Transverse colon (tissue), 4 donors: ENCODE results near the gene HCFC1. TPM values are rescaled to one million over a fixed set of nuclear protein-coding genes. Genes with fewer than 3 reads are reported as not detected.

ENCODE experiments used
- DNase-seq: peaks from one replicate; pipeline ENCODE4 v3.0.0-alpha.2; 2019
- H3K27ac ChIP-seq, 4 donors: fragments of 200-600 bp; sonication (generic); 2 replicates each; pipeline ENCODE4 v1.5.1; 2016 to 2018; ENCODE audit warnings: inconsistent platforms in 4 of 4
- H3K27me3 ChIP-seq: fragments of 200-600 bp; sonication (generic); 2 replicates; pipeline ENCODE4 v1.5.1; 2017; ENCODE audit warnings: inconsistent platforms
- H3K36me3 ChIP-seq, 4 donors: fragments of 200-600 bp; sonication (generic); 2 replicates each; pipeline ENCODE4 v1.5.1; 2017 to 2019; ENCODE audit warnings: inconsistent platforms in 4 of 4
- H3K4me1 ChIP-seq, 4 donors: fragments of 200-600 bp; sonication (generic); 2 replicates each; pipeline ENCODE4 v1.5.1; 2017 to 2020; ENCODE audit warnings: inconsistent platforms in 4 of 4
- H3K4me3 ChIP-seq, 4 donors: fragments of 200-600 bp; sonication (generic); 1 replicate in 1 of 4; 2 replicates in 3 of 4; pipeline versions ENCODE4 v1.5.1 to v1.6.1; 2017 to 2019; ENCODE audit warnings: inconsistent platforms in 4 of 4
- H3K9me3 ChIP-seq, 2 donors: fragments of 200-600 bp; sonication (generic); 2 replicates each; pipeline ENCODE4 v1.5.1; 2017 to 2019; ENCODE audit warnings: inconsistent platforms in 2 of 2
- EP300 ChIP-seq: sonication (generic); formaldehyde crosslinking; IDR thresholded peaks from one replicate; pipeline ENCODE4 v1.6.1; 2017; ENCODE audit warnings: antibody characterized with exemption, low read depth
- POLR2A ChIP-seq: fragments of 450-650 bp; IDR thresholded peaks from one replicate; pipeline ENCODE4 v1.6.1; 2016; ENCODE audit warnings: antibody characterized with exemption, mild to moderate bottlenecking, moderate library complexity
- POLR2AphosphoS5 ChIP-seq, 3 donors: sonication (generic); formaldehyde crosslinking; IDR thresholded peaks; one replicate each; pipeline ENCODE4 v1.6.1; 2016; ENCODE audit warnings: antibody characterized with exemption in 3 of 3
- WGBS, 2 donors: methylation state at CpG; one replicate each; pipeline ENCODE4 v1.1.5; 2018; ENCODE audit warnings: low coverage in 1 of 2; 5-methylcytosine and 5-hydroxymethylcytosine counted together
- in situ Hi-C, 4 donors: fragments of 200-750 bp; cut with MboI; loops; one replicate each; pipeline versions ENCODE4 v1.15.0 to v1.15.1; 2017; ENCODE audit warnings: low sequenced_read_pairs in 3 of 4, low pct_ligation_motif_present in 1 of 4, low pct_unique_long_range_greater_than_20kb in 1 of 4
- intact Hi-C: fragments of 100-400 bp; cut with DNase I; formaldehyde crosslinking; loops from one replicate; pipeline ENCODE4 v1.15.1; 2023; ENCODE audit warnings: low total_unique reads
- total RNA-seq, 4 donors: library from RNA; depleted of rRNA; stranded (reverse); fragments of >200 nt; gene quantifications; one replicate each; pipeline ENCODE4 v1.1.0, GENCODE V29; 2016
- TF ChIP-seq, protein P1 (sequence below), 5 experiments: fragments of 200-600 bp in 3 of 5; fragments of 450-650 bp in 2 of 5; sonication (generic) in 3 of 5; IDR thresholded peaks; 1 replicate in 2 of 5; 2 replicates in 3 of 5; pipeline ENCODE4 v1.5.1; 2016 to 2017; ENCODE audit warnings: antibody characterized with exemption in 5 of 5, inconsistent platforms in 3 of 5, mild to moderate bottlenecking in 2 of 5, moderate library complexity in 1 of 5

HCFC1 gene
- total RNA-seq, 4 donors from 2014 or later = 34.0 to 68.5 (median 49.8) TPM

DNA sequence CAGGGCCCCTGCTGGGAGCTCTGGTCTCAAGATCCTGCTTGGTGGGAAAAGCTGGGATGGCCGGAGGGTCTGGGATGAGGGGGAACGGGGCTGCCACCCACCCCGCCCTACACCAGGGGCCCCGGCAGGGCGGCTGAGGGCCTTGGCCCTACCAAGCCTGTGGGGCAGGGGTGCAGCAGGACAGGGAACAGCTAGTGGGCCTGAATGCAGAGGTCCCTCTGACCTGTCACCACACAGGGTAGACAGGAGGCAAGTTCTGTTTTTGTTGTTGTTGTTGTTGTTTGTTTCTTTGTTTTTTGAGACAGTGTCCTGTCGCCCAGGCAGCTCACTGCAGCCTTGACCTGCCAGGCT is 26.8 kb downstream of the HCFC1 start:
- H3K36me3 ChIP-seq = no peaks in the 10 kb centered on the region
- intact Hi-C loops = no loop called here
- DNase-seq = no peak
- no peaks in the 10 kb centered on the region for H3K27me3 ChIP-seq
- H3K4me1 ChIP-seq = peaks cover 0 to 10% (median 0%) of the 10 kb centered on the region in 4 donors
- 51% methylated on average over 3 of the region's 6 CpGs; no CpG with 5 or more reads in 1 of the 2 donors for WGBS, 2 donors
- no peaks in the 10 kb centered on the region for H3K9me3 ChIP-seq
- peak overlapping the region in 3 of 4 donors; percentile 48 to 63 (median 51) for H3K27ac ChIP-seq
- in situ Hi-C loops = loop anchor here in 1 of 4 donors (25.0 kb wide), 2 partner anchors 157 to 982 kb away; partner anchors contain the start of genes IDH3G, SRPK3 and SSR4
- TF ChIP-seq EP300 = no peak
- TF ChIP-seq POLR2A = no peak
- TF ChIP-seq, protein P1, sequence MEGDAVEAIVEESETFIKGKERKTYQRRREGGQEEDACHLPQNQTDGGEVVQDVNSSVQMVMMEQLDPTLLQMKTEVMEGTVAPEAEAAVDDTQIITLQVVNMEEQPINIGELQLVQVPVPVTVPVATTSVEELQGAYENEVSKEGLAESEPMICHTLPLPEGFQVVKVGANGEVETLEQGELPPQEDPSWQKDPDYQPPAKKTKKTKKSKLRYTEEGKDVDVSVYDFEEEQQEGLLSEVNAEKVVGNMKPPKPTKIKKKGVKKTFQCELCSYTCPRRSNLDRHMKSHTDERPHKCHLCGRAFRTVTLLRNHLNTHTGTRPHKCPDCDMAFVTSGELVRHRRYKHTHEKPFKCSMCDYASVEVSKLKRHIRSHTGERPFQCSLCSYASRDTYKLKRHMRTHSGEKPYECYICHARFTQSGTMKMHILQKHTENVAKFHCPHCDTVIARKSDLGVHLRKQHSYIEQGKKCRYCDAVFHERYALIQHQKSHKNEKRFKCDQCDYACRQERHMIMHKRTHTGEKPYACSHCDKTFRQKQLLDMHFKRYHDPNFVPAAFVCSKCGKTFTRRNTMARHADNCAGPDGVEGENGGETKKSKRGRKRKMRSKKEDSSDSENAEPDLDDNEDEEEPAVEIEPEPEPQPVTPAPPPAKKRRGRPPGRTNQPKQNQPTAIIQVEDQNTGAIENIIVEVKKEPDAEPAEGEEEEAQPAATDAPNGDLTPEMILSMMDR (IDR thresholded peaks at IDR 0.05) = no peak
- no peak for TF ChIP-seq POLR2AphosphoS5 (IDR thresholded peaks at IDR 0.05)
- H3K4me3 ChIP-seq = peak overlapping the region in 2 of 4 donors; percentile 23 to 42

DNA sequence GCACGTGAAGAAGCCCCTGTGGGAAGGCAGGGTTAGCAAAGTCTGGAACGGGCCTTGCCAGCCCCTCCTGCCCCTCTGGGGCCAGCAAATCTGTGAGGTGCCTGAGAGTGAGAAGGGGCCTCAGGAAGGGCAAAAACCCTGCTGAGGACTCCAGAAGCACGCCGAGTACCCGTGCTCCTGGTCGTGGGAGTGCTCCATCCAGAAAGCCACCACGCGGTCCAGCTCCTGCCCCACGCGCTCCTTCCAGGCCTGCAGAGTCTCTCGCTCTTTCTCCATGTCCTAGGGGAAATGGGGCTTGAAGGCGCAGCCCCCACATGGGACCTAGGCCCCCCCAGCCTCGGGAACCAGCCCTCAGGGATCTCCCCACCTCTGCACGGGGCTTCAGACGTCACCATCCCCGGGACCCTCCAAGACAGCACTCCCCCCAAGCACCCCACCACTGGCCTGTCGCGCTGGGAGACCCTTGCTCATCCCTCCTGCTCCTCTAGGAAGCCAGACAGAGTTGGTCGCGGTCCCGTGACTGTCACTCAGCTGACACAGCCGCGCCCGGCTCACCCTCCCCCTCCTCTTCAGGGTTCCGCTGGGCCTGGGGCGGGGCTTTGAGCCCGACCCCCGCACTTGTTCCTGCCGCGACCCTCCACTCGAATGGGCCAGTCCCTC is 27.3 kb downstream of the HCFC1 start, which contains the start of gene RENBP:
Gene RENBP, minus strand, starts transcription at position 504 of the 660 bp plus-strand sequence. Its CDS starts 33 bp downstream, at position 471.
- peak; percentile 61 for DNase-seq
- Histone ChIP-seq H3K4me1 (peaks cover 0 to 8% (median 0%) of the 10 kb centered on the region in 4 donors), H3K27me3 (no peaks in the 10 kb centered on the region), H3K27ac (peak within 1 kb of the TSS; percentile 25 to 63 (median 50)), H3K4me3 (peak within 1 kb of the TSS in 3 of 4 donors; percentile 21 to 42 (median 23)), H3K36me3 (no peaks in the 10 kb centered on the region), H3K9me3 (no peaks in the 10 kb centered on the region)
- in situ Hi-C loops = loop anchor here in 1 of 4 donors (25.0 kb wide), 2 partner anchors 157 to 982 kb away; partner anchors contain the start of genes IDH3G, SRPK3 and SSR4
- WGBS, 2 donors = 42% methylated on average over 29 of the region's 31 CpGs; no CpG with 5 or more reads in 1 of the 2 donors
- TF ChIP-seq EP300 (no peak), POLR2AphosphoS5 (IDR thresholded peaks at IDR 0.05) (no peak), POLR2A (no peak)
- TF ChIP-seq, protein P1 (IDR thresholded peaks at IDR 0.05) = no peak
- intact Hi-C loops = no loop called here

DNA sequence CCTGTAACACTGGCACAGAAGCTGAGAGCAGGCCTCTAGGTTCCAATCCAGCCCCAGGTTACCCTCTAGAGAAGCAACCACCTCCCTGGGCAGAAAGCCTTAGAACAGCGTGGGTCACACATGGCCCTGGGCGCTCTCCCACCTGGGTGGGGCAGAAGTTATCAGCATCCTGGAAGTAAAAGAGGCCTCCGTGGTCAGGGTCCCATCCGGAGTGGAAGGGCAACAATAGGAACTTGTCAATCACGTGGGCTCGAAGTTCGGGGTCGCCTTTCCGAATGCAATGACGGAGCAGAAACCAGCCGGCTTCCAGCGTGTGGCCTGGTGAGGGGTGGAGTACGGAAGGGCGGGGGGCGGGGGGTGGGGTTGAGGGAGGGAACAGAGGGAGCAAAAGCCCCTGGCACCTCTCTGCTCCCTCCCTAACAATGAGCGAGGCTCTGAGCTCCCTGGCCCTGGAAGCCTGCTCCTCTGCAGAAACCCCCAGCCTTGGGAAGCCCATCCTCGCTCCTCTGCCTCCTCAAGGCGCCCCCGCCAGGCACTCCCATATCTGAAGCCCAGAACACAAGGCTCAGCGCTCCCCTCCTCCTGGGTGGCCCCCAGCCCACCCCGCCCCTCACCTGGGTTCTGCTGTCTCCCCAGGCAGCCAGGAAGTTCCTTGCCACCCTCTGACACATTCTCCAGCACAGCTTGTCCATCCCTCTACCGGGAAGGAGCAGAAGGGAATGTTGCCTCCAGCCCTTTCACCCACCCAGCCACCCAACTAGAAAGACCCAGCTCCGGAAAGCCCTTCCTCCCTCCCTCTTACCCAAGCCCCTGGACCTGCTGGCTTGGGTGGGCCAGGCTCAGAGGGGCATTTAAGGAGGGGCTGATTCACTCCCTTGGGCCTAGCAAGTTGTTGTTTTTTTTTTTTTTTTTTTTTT is 30.0 kb downstream of the HCFC1 start:
- intact Hi-C loops = no loop called here
- TF ChIP-seq POLR2A (no peak), EP300 (no peak), POLR2AphosphoS5 (IDR thresholded peaks at IDR 0.05) (no peak)
- TF ChIP-seq, protein P1 (IDR thresholded peaks at IDR 0.05) = no peak
- Histone ChIP-seq H3K9me3 (no peaks in the 10 kb centered on the region), H3K36me3 (no peaks in the 10 kb centered on the region), H3K4me3 (no peak overlapping the region), H3K27me3 (no peaks in the 10 kb centered on the region), H3K4me1 (peaks cover 0 to 5% (median 0%) of the 10 kb centered on the region in 4 donors), H3K27ac (no peak overlapping the region)
- no peak for DNase-seq
- in situ Hi-C loops = loop anchor here in 1 of 4 donors (25.0 kb wide), 2 partner anchors 154 to 979 kb away; partner anchors contain the start of genes IDH3G, SRPK3 and SSR4
- WGBS, 2 donors = 66% methylated on average over 23 of the region's 23 CpGs; no CpG with 5 or more reads in 1 of the 2 donors
